HepG2 (cell line): ENCODE results near the gene TMEM50B. TPM values are rescaled to one million over a fixed set of nuclear protein-coding genes. Genes with fewer than 3 reads are reported as not detected.
A peak's percentile ranks its signal among the peaks of the same experiment; 100 is the strongest.

Source experiments
- ETV6 ChIP-seq: sonication (generic); formaldehyde crosslinking; conservative IDR thresholded peaks from 2 replicates; pipeline ENCODE4 v1.4.0; 2020; ENCODE audit warnings: missing genetic modification reagents
- FUBP1 ChIP-seq: sonication (generic); formaldehyde crosslinking; IDR thresholded peaks from 2 replicates; pipeline ENCODE4 v1.5.1; 2020; ENCODE audit warnings: missing genetic modification reagents, mild to moderate bottlenecking, borderline replicate concordance
- HOXA5 ChIP-seq: sonication (generic); formaldehyde crosslinking; IDR thresholded peaks from 2 replicates; pipeline ENCODE4 v1.4.0; 2020; ENCODE audit warnings: missing genetic modification reagents
- NCOA2 ChIP-seq: sonication (generic); formaldehyde crosslinking; IDR thresholded peaks from 2 replicates; pipeline ENCODE4 v1.8.0; 2022; ENCODE audit warnings: inconsistent platforms
- PAF1 ChIP-seq: IDR thresholded peaks from 2 replicates; pipeline ENCODE4 v1.6.1; 2016; ENCODE audit warnings: missing genetic modification reagents, missing compliant biosample characterization
- REPIN1 ChIP-seq: sonication (generic); formaldehyde crosslinking; IDR thresholded peaks from 2 replicates; pipeline ENCODE4 v1.8.0; 2022; ENCODE audit warnings: missing genetic modification reagents, low read depth, mild to moderate bottlenecking, borderline replicate concordance
- SP2 ChIP-seq: sonication (generic); formaldehyde crosslinking; IDR thresholded peaks from 2 replicates; pipeline ENCODE4 v1.5.1; 2020; ENCODE audit warnings: mild to moderate bottlenecking, missing genetic modification reagents
- SP4 ChIP-seq: sonication (generic); formaldehyde crosslinking; IDR thresholded peaks from 2 replicates; pipeline ENCODE4 v1.8.1; 2023; ENCODE audit warnings: mild to moderate bottlenecking, missing genetic modification reagents
- SRSF4 ChIP-seq: fragments of 200-400 bp; formaldehyde crosslinking; IDR thresholded peaks from one replicate; pipeline ENCODE4 v1.6.1; 2018; ENCODE audit warnings: mild to moderate bottlenecking, low read depth, low read length, moderate library complexity; ENCODE audit not compliant: poor library complexity, severe bottlenecking
- TBX3 ChIP-seq: fragments of 450-650 bp; IDR thresholded peaks from 2 replicates; pipeline ENCODE4 v1.6.1; 2017; ENCODE audit warnings: antibody characterized with exemption, mild to moderate bottlenecking, inconsistent platforms, borderline replicate concordance
- ZBTB4 ChIP-seq: sonication (generic); formaldehyde crosslinking; IDR thresholded peaks from 2 replicates; pipeline ENCODE4 v1.4.0; 2020; ENCODE audit warnings: missing genetic modification reagents, mild to moderate bottlenecking, borderline replicate concordance
- ZNF136 ChIP-seq: sonication (generic); formaldehyde crosslinking; IDR thresholded peaks from 2 replicates; pipeline ENCODE4 v1.8.1; 2022; ENCODE audit warnings: low read depth, mild to moderate bottlenecking, moderate library complexity, missing genetic modification reagents
- ZNF138 ChIP-seq: sonication (generic); formaldehyde crosslinking; IDR thresholded peaks from 2 replicates; pipeline ENCODE4 v1.5.0; 2020; ENCODE audit warnings: mild to moderate bottlenecking, low read depth, missing genetic modification reagents
- ZNF142 ChIP-seq: sonication (generic); formaldehyde crosslinking; IDR thresholded peaks from 2 replicates; pipeline ENCODE4 v1.4.0; 2020; ENCODE audit warnings: missing genetic modification reagents
- ZNF234 ChIP-seq: sonication (generic); formaldehyde crosslinking; conservative IDR thresholded peaks from 2 replicates; pipeline ENCODE4 v1.5.1; 2020; ENCODE audit warnings: mild to moderate bottlenecking, missing genetic modification reagents
- ZNF460 ChIP-seq: sonication (generic); formaldehyde crosslinking; IDR thresholded peaks from 2 replicates; pipeline ENCODE4 v1.5.1; 2020; ENCODE audit warnings: missing genetic modification reagents, mild to moderate bottlenecking, borderline replicate concordance
- ZNF772 ChIP-seq: sonication (generic); formaldehyde crosslinking; IDR thresholded peaks from 2 replicates; pipeline ENCODE4 v1.5.0; 2020; ENCODE audit warnings: mild to moderate bottlenecking, missing genetic modification reagents
- ZNF790 ChIP-seq: sonication (generic); formaldehyde crosslinking; IDR thresholded peaks from 2 replicates; pipeline ENCODE4 v1.8.0; 2022; ENCODE audit warnings: missing genetic modification reagents, mild to moderate bottlenecking, borderline replicate concordance
- ZSCAN29 ChIP-seq: sonication (generic); formaldehyde crosslinking; conservative IDR thresholded peaks from 2 replicates; pipeline ENCODE4 v1.4.0; 2020; ENCODE audit warnings: mild to moderate bottlenecking, missing genetic modification reagents
- polyA plus RNA-seq, 8 experiments: library from polyadenylated mRNA; depleted of rRNA in 3 of 8; stranded (reverse) in 7 of 8; unstranded in 1 of 8; fragments of >200 nt; fragmentation: Illumina TruSeq in 4 of 8; extraction: Trizol in 4 of 8; gene quantifications; 2 replicates each; pipeline versions ENCODE4 v1.2.1 to v1.2.3, GENCODE V29; 2011 to 2016; ENCODE audit warnings: low read depth in 4 of 8, missing spikeins in 1 of 8, mixed read lengths in 1 of 8; ENCODE audit not compliant: insufficient read depth in 1 of 8
- total RNA-seq, 5 experiments: library from RNA; depleted of rRNA; stranded (reverse); fragments of >200 nt; fragmentation: Illumina TruSeq; extraction: Trizol; gene quantifications; 2 replicates each; pipeline ENCODE4 v1.2.3, GENCODE V29; 2016; ENCODE audit warnings: low read depth in 1 of 5

The TMEM50B gene
- total and polyA plus RNA-seq, 2 of the 13 experiments (the other 11 are each of a cell fraction or from before 2014, with no cell fraction given): 29.9 to 46.3 TPM

- TF ChIP-seq ZBTB4 (CRISPR knock-in tag) (peak; percentile 65; the same call in 1 of the 2 replicates), ZNF138 (no peak), ZNF460 (CRISPR knock-in tag) (no peak; the same call in 1 of the 2 replicates), PAF1 (no peak), NCOA2 (CRISPR knock-in tag) (peak; percentile 77), ETV6 (CRISPR knock-in tag) (peak; percentile 52; the same call in 1 of the 2 replicates), ZNF136 (CRISPR knock-in tag) (no peak), SP2 (CRISPR knock-in tag) (no peak), HOXA5 (CRISPR knock-in tag) (no peak), SP4 (CRISPR knock-in tag) (no peak), FUBP1 (CRISPR knock-in tag) (no peak), ZNF142 (CRISPR knock-in tag) (no peak), ZNF772 (CRISPR knock-in tag) (no peak), ZNF790 (CRISPR knock-in tag) (no peak), REPIN1 (no peak), TBX3 (0 out of 2 replicates have a peak, but pooled peaks have one; percentile 40), ZNF234 (CRISPR knock-in tag) (no peak), ZSCAN29 (CRISPR knock-in tag) (0 out of 2 replicates have a peak, but pooled peaks have one; percentile 40), SRSF4 (no peak)
These were observed 66.8 kb downstream of the TMEM50B start (continued) for GRCh38 chr21:33412832-33413519.
